Left ventricle myocardium inferior (tissue), 1 donor: ENCODE data around the gene ADAM10. TPM values are rescaled to one million over a fixed set of nuclear protein-coding genes. Genes with fewer than 3 reads are reported as not detected.

Experiments
- DNase-seq: peaks from one replicate; pipeline ENCODE4 v3.0.0-alpha.2; 2020
- H3K27ac ChIP-seq: fragments of 200-600 bp; replicated peaks from 2 replicates; pipeline ENCODE4 v1.8.0; 2021
- H3K27me3 ChIP-seq: fragments of 200-600 bp; 2 replicates; pipeline ENCODE4 v1.8.0; 2021; ENCODE audit warnings: low read depth
- H3K36me3 ChIP-seq: fragments of 200-600 bp; 2 replicates; pipeline ENCODE4 v1.8.0; 2021
- H3K4me1 ChIP-seq: fragments of 200-600 bp; 2 replicates; pipeline ENCODE4 v1.8.0; 2021
- H3K4me3 ChIP-seq: fragments of 200-600 bp; 2 replicates; pipeline ENCODE4 v1.8.0; 2021; ENCODE audit warnings: mild to moderate bottlenecking, moderate library complexity
- H3K9me3 ChIP-seq: fragments of 200-600 bp; replicated peaks from 2 replicates; pipeline ENCODE4 v1.8.0; 2021
- CTCF ChIP-seq: fragments of 200-600 bp; IDR thresholded peaks from 2 replicates; pipeline ENCODE4 v1.8.0; 2021; ENCODE audit warnings: antibody characterized with exemption, mild to moderate bottlenecking, borderline replicate concordance
- intact Hi-C: fragments of 100-400 bp; cut with micrococcal nuclease; formaldehyde crosslinking; loops from one replicate; pipeline ENCODE4 v1.11.0; 2022
- total RNA-seq: library from RNA; stranded (reverse); fragmentation: NEBNext Ultra II Directional; extraction: Animal tissue kit (Norgen Biotek cat#: 25700); gene quantifications from one replicate; pipeline ENCODE4 v1.2.1, GENCODE V29; 2021
- donor health status: DM: no; HTN: yes; CAD: no; lungs with severe emphysema.

The ADAM10 gene
- total RNA-seq, 1 donor from 2014 or later = 74.0 TPM

GRCh38 chr15:58611731-58612676 lies 137.5 kb downstream of the ADAM10 start:
- no peak for DNase-seq
- Histone ChIP-seq H3K4me1 (peaks cover 9% of the 10 kb centered on the region), H3K36me3 (peaks cover 69% of the 10 kb centered on the region), H3K9me3 (peaks cover 40% of the 10 kb centered on the region), H3K27me3 (no peaks in the 10 kb centered on the region), H3K27ac (no peak overlapping the region), H3K4me3 (no peak overlapping the region)
- intact Hi-C loops = no loop called here
- no peak for TF ChIP-seq CTCF

- H3K4me3 ChIP-seq = no peak overlapping the region
- no peak for DNase-seq
- TF ChIP-seq CTCF = no peak
- intact Hi-C loops = no loop called here
- peaks cover 8% of the 10 kb centered on the region for H3K9me3 ChIP-seq
- H3K27me3 ChIP-seq = no peaks in the 10 kb centered on the region
- peaks cover 48% of the 10 kb centered on the region for H3K36me3 ChIP-seq
- peaks cover 9% of the 10 kb centered on the region for H3K4me1 ChIP-seq
- H3K27ac ChIP-seq = no peak overlapping the region
Measured at GRCh38 chr15:58608711-58609110, 140.8 kb downstream of the ADAM10 start.

GRCh38 chr15:58608129-58608590 lies 141.3 kb downstream of the ADAM10 start:
- no peak overlapping the region for H3K27ac ChIP-seq
- H3K36me3 ChIP-seq = peaks cover 47% of the 10 kb centered on the region
- peaks cover 9% of the 10 kb centered on the region for H3K4me1 ChIP-seq
- no peak for DNase-seq
- H3K4me3 ChIP-seq = no peak overlapping the region
- peaks cover 2% of the 10 kb centered on the region for H3K9me3 ChIP-seq
- H3K27me3 ChIP-seq = no peaks in the 10 kb centered on the region
- intact Hi-C loops = no loop called here
- no peak for TF ChIP-seq CTCF

GRCh38 chr15:58606577-58607080 lies 142.9 kb downstream of the ADAM10 start:
- Histone ChIP-seq H3K4me3 (no peak overlapping the region), H3K27me3 (no peaks in the 10 kb centered on the region), H3K9me3 (no peaks in the 10 kb centered on the region), H3K27ac (no peak overlapping the region), H3K36me3 (peaks cover 52% of the 10 kb centered on the region), H3K4me1 (peaks cover 12% of the 10 kb centered on the region)
- intact Hi-C loops = no loop called here
- no peak for TF ChIP-seq CTCF
- no peak for DNase-seq

- no peak for TF ChIP-seq CTCF
- intact Hi-C loops = no loop called here
Measured at GRCh38 chr15:58605931-58606530, 143.5 kb downstream of the ADAM10 start.

More at GRCh38 chr15:58605931-58606530, 143.5 kb downstream of the ADAM10 start:
- no peak overlapping the region for H3K27ac ChIP-seq
- H3K27me3 ChIP-seq = no peaks in the 10 kb centered on the region
- no peak for DNase-seq
- H3K4me1 ChIP-seq = peaks cover 15% of the 10 kb centered on the region
- no peak overlapping the region for H3K4me3 ChIP-seq
- H3K36me3 ChIP-seq = peaks cover 52% of the 10 kb centered on the region
- H3K9me3 ChIP-seq = no peaks in the 10 kb centered on the region
